Measurements from ENCODE around the gene CAPSL.

- TF ChIP-seq USF1 (IDR thresholded peaks at IDR 0.05) (no peak), MAX (IDR thresholded peaks at IDR 0.05) (no peak), YY1 (IDR thresholded peaks at IDR 0.05; ENCODE audit: low read depth) (no peak), TAF1 (IDR thresholded peaks at IDR 0.05; ENCODE audit: low read depth) (no peak), REST (IDR thresholded peaks at IDR 0.05; ENCODE audit: low read depth) (no peak), EP300 (IDR thresholded peaks at IDR 0.05; ENCODE audit: borderline replicate concordance) (no peak), RAD21 (IDR thresholded peaks at IDR 0.05; ENCODE audit: low read depth) (no peak), NFIC (IDR thresholded peaks at IDR 0.05) (no peak), TCF12 (IDR thresholded peaks at IDR 0.05; ENCODE audit: low read depth) (no peak), CEBPB (IDR thresholded peaks at IDR 0.05) (no peak), CREB1 (IDR thresholded peaks at IDR 0.05; ENCODE audit: low read depth) (no peak)
Measured at GRCh38 chr5:35954175-35954574, 15.8 kb upstream of the CAPSL start.
